ENCODE results near the gene SND1.
A peak's percentile ranks its signal among the peaks of the same experiment; 100 is the strongest.

Gene SND1

DNA sequence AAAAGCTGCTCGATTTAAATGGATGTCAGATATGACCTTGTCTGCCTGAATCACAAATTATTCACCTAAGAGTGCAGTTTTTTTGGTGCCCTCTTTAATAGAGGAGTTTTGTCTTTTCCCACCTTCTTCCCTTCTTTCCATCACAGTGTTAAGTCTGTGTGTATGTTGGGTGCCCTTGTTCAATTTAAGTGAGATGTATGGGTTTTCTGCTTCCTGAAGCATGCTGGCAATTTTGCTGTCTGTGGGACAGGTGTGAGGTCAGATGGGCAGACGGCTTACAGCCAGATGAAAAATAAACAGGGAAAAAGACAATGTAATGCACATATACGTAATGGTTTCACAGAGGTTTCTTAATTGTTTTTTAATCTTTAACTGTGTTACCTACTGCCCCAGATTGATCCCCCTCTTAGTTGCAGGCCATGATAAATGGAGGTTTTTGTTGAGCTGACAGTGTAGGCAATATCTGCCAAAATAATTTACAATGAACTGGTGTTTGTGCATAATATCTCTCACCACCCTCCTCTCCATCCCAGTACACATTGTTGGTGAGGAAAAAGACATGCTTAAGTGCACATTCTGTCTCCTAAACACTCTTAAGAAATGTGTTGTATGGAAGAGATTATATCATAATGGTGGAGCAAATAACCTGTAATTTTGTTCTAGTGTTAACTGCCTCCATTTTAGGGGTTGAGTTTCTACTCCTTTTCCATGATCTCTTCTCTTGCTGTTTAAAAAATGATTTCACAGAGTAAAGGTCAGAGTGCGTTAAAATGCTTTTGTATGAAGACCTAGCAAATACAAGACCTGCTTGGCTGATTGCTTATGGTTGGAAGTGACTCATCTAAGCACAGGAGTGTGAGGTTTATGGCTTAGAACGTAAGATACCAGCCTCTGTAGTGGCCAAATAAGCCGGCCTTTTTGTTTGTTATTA lies 255.4 kb downstream of the SND1 start:
- peak; percentile 47 for DNase-seq (ENCODE audit: low read depth)
- TF ChIP-seq, protein P1, sequence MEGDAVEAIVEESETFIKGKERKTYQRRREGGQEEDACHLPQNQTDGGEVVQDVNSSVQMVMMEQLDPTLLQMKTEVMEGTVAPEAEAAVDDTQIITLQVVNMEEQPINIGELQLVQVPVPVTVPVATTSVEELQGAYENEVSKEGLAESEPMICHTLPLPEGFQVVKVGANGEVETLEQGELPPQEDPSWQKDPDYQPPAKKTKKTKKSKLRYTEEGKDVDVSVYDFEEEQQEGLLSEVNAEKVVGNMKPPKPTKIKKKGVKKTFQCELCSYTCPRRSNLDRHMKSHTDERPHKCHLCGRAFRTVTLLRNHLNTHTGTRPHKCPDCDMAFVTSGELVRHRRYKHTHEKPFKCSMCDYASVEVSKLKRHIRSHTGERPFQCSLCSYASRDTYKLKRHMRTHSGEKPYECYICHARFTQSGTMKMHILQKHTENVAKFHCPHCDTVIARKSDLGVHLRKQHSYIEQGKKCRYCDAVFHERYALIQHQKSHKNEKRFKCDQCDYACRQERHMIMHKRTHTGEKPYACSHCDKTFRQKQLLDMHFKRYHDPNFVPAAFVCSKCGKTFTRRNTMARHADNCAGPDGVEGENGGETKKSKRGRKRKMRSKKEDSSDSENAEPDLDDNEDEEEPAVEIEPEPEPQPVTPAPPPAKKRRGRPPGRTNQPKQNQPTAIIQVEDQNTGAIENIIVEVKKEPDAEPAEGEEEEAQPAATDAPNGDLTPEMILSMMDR (IDR thresholded peaks at IDR 0.05; ENCODE audit: low read length, missing control alignments): no peak
- H3K4me3 ChIP-seq (replicated peaks; ENCODE audit: low read depth, low read length): no peak overlapping the region

DNA sequence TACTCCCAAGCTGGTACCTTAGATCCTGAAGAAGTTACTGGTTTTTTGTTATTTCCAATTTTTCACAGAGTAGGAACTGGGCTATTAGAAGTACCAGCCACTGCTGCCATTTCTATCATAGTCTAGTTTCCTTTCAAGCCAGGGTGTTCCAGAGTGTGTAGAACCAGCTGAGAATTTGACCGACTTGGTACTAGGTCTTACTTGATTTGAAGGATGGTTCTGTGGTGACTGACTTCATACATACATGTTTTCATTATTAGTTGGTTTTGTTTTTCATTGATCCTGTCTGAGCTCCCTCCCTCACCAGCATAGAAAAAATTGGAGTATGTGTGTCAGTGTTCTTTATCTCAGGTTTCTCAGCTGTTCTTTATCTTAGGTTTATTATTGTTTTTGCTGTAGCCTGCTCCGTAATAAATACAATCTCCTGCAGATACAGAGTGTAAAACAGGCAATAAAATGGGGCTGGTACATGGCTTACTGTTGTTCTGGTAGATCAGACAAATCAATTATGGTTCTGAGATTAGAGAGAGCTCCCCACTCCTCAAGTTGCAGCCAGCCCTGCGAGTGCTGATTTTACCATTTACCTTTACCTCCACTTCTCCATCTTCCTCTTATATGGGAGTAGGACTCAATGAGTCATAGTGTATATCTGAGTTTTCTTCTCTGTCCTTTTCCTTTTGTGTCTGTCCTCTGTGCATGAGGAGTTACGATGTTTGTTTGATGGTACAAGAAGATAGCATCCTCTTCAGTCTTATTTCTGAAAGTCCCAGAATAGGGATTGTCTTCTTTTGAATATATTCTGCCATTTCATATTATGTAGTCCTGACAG lies 256.6 kb downstream of the SND1 start:
- TF ChIP-seq, protein P1 (IDR thresholded peaks at IDR 0.05; ENCODE audit: low read length, missing control alignments): no peak
- H3K4me3 ChIP-seq (replicated peaks; ENCODE audit: low read depth, low read length): no peak overlapping the region
- DNase-seq (ENCODE audit: low read depth): no peak

DNA sequence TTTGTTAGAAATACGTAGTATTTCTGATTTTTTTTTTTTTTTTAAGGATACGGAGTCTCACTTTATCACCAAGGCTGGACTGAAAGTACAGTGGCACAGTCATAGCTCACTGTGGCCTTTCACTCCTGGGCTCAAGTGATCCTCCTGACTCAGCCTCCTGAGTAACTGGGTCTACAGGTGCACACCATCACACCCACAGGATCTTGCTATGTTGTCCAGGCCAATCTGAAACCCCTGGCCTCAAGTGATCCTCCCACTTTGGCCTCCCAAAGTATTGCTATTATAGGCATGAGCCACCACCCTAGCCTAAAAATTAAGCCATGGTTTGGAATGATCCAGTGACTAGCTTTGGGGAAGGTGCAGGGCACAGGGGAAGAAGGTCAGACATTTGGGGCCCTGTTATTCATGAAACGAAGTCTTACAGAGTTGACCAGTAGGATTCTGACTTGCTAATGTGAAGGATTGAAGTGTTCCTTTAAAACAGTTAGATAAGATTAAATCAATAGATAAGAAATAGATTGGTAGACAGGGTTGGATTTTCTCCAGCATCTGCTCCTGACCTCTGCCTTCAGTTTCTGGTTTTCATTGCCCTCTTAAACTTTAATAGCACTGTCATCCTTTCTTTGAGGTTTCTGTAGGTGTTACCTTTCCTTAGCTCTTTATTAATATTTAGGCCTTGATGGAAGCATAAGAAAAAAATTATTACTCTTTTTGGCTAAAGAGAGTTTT lies 257.6 kb downstream of the SND1 start:
- no peak overlapping the region for H3K4me3 ChIP-seq (replicated peaks; ENCODE audit: low read depth, low read length)
- no peak for DNase-seq (ENCODE audit: low read depth)
- TF ChIP-seq, protein P1 (IDR thresholded peaks at IDR 0.05; ENCODE audit: low read length, missing control alignments): no peak

DNA sequence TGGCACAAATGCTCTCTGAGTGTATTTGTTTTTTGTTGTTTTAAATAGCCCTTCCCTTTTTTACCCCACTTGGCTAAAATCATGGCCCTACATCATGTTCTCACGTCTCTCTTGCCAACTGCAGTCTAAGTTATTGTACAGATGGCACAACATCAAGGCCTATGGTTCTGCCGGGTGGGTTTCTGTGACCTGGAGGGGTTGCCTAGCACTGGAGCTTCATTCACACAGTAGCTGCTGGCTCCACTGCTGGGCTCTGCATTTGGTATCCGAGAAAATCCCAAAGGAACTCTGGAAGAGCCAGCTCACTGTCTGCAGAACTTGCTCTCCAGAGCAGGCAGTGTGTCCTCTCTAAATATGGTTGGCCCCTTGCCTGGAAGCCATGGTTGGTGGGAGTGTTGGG lies 258.7 kb downstream of the SND1 start:
- TF ChIP-seq, protein P1 (IDR thresholded peaks at IDR 0.05; ENCODE audit: low read length, missing control alignments): no peak
- H3K4me3 ChIP-seq (replicated peaks; ENCODE audit: low read depth, low read length): no peak overlapping the region
- no peak for DNase-seq (ENCODE audit: low read depth)

DNA sequence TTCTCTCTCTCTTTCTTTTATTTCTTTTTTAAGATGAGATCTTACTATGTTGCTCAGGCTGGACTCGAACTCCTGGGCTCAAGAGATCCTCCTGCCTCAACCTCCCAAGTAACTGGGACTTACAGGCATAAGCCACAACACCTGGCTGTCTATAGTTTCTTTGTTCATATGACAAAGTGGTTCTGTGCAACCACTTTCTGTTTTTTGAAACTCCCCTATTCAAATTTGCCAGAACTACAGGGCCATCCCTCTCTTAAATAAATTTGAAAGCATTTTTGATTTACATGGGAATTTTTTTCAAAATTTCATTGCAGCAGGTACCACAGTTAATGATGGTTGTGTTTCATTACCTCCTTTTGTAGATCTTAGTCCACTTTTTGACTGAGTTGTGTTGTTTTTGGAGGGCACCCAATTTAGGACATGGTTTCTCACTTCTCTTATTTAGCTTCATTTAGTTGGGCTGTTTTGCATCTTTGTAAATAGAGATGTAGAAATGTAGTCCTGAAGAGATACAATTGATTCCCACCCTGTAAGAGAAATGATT lies 260.0 kb downstream of the SND1 start:
- no peak overlapping the region for H3K4me3 ChIP-seq (replicated peaks; ENCODE audit: low read depth, low read length)
- no peak for DNase-seq (ENCODE audit: low read depth)
- TF ChIP-seq, protein P1 (IDR thresholded peaks at IDR 0.05; ENCODE audit: low read length, missing control alignments): no peak

DNA sequence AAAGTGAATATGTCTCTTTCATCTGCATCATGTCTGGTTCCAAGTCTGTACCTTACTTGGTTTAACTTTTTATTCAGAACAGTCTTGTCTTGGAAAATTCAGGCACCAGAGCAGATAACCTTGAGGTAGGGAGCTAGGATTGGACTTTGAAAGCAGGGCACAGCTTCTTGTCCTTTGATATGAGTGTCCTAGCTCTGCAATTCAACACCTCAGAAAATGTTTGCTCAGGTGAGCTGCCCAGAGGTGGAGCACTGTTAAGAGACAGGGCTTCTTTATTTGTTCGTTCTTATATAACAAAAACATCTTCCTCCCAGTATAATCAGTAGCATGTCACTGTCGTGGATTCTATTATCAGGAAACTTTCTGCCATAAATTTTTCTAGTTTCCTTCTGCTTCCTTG lies 260.9 kb downstream of the SND1 start:
- TF ChIP-seq, protein P1 (IDR thresholded peaks at IDR 0.05; ENCODE audit: low read length, missing control alignments): no peak
- no peak overlapping the region for H3K4me3 ChIP-seq (replicated peaks; ENCODE audit: low read depth, low read length)
- DNase-seq (ENCODE audit: low read depth): no peak
